GM10266 (cell line): Measurements from ENCODE around the gene CYP4B1.
"Not testable (repeated sequence)": the region's sequence is repeated elsewhere in the genome, so short reads cannot be mapped to it uniquely, and the experiment has no call there.

Experiments used
- DNase-seq: peaks from one replicate; pipeline ENCODE4 v3.0.0; 2012; ENCODE audit errors: extremely low spot score
- TF ChIP-seq, protein P1 (sequence below): IDR thresholded peaks from 2 replicates; pipeline ENCODE4 v1.5.1; 2012; ENCODE audit warnings: mild to moderate bottlenecking, low read depth; ENCODE audit not compliant: control insufficient read depth, insufficient read depth; ENCODE audit errors: missing control alignments

CYP4B1 gene

GRCh38 chr1:46772571-46772970 lies 26.3 kb upstream of the CYP4B1 start:
- TF ChIP-seq, protein P1, sequence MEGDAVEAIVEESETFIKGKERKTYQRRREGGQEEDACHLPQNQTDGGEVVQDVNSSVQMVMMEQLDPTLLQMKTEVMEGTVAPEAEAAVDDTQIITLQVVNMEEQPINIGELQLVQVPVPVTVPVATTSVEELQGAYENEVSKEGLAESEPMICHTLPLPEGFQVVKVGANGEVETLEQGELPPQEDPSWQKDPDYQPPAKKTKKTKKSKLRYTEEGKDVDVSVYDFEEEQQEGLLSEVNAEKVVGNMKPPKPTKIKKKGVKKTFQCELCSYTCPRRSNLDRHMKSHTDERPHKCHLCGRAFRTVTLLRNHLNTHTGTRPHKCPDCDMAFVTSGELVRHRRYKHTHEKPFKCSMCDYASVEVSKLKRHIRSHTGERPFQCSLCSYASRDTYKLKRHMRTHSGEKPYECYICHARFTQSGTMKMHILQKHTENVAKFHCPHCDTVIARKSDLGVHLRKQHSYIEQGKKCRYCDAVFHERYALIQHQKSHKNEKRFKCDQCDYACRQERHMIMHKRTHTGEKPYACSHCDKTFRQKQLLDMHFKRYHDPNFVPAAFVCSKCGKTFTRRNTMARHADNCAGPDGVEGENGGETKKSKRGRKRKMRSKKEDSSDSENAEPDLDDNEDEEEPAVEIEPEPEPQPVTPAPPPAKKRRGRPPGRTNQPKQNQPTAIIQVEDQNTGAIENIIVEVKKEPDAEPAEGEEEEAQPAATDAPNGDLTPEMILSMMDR = no peak
- DNase-seq = no peak

- TF ChIP-seq, protein P1 = no peak
- DNase-seq = no peak
Measured at GRCh38 chr1:46774297-46774696, 24.5 kb upstream of the CYP4B1 start.

DNA sequence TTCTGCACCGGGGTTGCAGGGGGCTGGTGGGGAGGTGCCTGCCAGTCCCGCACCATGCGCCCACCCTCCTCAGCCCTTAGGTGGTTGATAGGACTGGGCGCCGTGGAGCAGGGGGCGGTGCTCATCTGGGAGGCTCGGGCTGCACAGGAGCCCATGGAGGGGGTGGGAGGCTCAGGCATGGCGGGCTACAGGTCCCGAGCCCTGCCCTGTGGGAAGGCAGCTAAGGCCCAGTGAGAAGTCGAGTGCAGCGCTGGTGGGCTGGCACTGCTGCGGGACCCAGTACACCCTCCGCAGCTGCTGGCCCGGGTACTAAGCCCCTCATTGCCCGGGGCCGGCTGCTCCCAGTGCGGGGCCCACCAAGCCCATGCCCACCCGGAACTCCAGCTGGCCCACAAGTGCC lies 20.4 kb upstream of the CYP4B1 start:
- DNase-seq = not testable (repeated sequence)

DNA sequence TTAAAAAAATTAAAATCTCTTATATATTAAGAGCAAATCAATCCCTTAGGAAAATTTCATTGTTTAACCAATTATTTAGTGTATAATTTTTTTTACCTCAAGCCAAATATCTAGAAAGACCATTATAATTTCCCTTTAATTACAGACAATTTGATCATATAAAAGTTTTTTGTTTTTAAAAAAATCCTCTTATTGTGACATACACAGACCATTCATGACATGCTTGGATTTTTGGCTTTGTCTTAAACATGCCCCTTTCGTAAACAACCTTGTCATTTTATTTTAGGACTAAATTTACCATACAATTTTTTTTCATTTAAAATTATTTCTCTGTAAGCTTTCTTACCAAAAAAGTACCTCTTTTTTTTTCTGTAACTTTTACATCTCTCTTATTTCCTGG lies 14.2 kb upstream of the CYP4B1 start:
- TF ChIP-seq, protein P1 = no peak

GRCh38 chr1:46788634-46789033 lies 10.2 kb upstream of the CYP4B1 start:
- DNase-seq = not testable (repeated sequence)

More for the DNA sequence above, 14.2 kb upstream of the CYP4B1 start:
- DNase-seq = no peak

DNA sequence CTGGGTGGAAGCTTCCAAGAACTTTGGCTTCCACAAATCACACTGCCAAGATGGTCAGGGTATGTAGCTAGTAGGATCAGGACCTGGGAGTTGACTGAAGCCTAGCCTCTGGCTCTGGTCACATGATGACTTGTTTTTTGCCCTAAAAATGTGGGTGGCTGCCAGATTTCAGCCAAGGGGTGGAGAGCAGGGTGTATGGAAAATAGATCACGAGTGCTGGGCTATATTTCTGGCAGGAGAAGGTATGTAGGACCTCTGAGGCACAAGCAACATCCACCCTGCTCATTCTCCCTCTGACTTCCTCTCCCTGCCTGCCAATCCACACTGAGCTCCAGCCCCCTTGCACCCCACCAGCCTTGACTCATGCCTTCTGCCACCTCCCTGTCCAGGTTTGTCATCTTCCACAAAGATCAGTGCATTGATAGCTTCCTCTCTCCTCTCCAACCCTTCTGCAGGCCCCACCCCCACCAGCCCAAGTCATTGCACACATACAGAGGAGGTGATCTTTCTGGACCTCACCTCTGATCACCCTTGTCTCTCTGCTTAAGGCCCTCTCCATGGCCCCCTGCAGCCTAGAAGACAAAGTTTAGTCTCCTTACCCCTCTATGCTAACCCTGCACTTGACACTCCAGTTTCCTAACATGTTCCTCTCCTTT lies 8.3 kb upstream of the CYP4B1 start:
- TF ChIP-seq, protein P1 = no peak
- DNase-seq = no peak

DNA sequence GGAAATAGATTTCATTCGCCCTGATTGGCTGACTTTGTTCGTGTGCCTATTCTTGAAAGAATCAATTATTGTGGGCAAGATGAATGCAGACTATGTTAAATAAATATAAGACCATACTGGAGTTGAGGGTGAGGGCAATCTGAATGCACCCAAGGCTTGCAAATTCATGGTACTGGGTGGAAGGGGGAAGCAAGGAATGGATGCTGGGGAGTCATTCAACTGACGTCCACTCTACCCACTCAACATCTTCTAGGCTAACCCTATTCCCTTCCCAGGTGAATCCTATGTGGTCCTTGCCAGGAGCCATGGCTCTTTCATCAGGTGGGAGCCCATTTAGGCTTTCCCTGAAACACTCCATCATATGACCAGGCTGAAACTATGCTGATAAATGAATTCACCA lies 5.7 kb upstream of the CYP4B1 start:
- no peak for DNase-seq
- TF ChIP-seq, protein P1 = no peak

DNA sequence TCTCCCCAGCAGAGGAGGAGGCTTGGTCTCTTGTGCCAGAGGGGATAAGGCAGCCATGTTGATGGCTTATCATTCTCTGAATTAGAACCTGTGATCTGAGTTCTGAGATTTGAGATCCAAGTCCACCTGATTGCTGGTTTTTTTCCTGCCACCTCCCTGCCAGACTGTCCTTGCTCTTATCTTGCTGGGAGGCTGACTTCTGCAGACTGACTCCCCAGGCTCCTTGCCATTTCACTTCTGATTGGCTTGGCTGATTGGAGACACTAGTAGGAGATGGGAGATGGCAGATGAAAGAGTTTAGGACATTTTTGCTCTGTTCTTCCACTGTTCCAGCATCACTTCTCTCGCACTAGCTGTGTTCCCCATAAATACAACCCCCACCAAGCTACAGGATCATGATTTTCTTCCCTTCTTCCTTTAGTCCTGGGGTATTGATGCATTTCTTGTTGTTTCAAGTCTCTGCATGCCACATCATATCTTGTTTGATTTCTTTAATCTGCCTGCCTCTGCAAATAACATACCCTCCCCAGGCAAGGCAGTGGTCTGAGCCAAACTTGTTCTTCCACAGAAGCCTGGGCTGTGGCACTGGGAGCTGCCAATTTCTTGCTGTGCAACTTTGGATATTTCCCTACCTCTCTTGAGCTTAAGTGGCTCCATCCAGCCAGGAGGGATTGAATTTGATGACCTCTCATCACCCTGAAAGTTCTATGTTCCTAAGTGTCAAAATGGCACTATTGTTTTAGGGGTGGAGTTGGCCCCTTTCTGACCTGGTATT lies 963 bp upstream of the CYP4B1 start:
- no peak for DNase-seq
- TF ChIP-seq, protein P1 = no peak
